SK-N-SH (cell line): Measurements from ENCODE around the gene CROT. TPM values are rescaled to one million over a fixed set of nuclear protein-coding genes. Genes with fewer than 3 reads are reported as not detected.

Experiments
- CTCF ChIA-PET: fragments of 300-600, 350-600 bp; formaldehyde crosslinking; extraction: SDS; loops from one replicate; lab custom pipeline; 2021; lab: Yijun Ruan, JAX
- POLR2A ChIA-PET: fragments of 350-600 bp; sonication (Branson Sonifier 250); formaldehyde crosslinking; extraction: SDS; loops from one replicate; lab custom pipeline; 2020; ENCODE audit warnings: antibody characterized with exemption, inconsistent platforms; lab: Yijun Ruan, JAX
- DNase-seq: peaks from one replicate; pipeline ENCODE4 v3.0.0; 2012
- H2AFZ ChIP-seq: fragments of 200-600 bp; sonication (generic); 2 replicates; pipeline ENCODE4 v1.8.1; 2016; ENCODE audit warnings: antibody characterized with exemption, mild to moderate bottlenecking, low read depth
- H3F3A ChIP-seq: fragments of 200-600 bp; sonication (generic); replicated peaks from 2 replicates; pipeline ENCODE3; 2016; ENCODE audit warnings: antibody characterized with exemption, mild to moderate bottlenecking; ENCODE audit not compliant: insufficient read depth
- H3K27ac ChIP-seq, 2 experiments: fragments of 200-500 bp in 1 of 2; fragments of 200-600 bp in 1 of 2; sonication (Bioruptor generic) in 1 of 2; sonication (generic), shearing (Covaris generic) in 1 of 2; 2 replicates each; pipeline versions ENCODE4 v1.5.1 to v1.6.1; 2014 to 2016; ENCODE audit warnings: low read depth in 2 of 2, inconsistent platforms in 1 of 2, low read length in 1 of 2, mild to moderate bottlenecking in 1 of 2, mixed read lengths in 1 of 2
- H3K27me3 ChIP-seq: fragments of 200-600 bp; sonication (generic), shearing (Covaris generic); 2 replicates; pipeline ENCODE4 v1.6.1; 2016; ENCODE audit warnings: mixed run types; ENCODE audit not compliant: insufficient read depth
- H3K36me3 ChIP-seq, 2 experiments: fragments of 200-500 bp in 1 of 2; fragments of 200-600 bp in 1 of 2; sonication (Bioruptor generic) in 1 of 2; sonication (generic) in 1 of 2; replicated peaks in 1 of 2; 2 replicates each; pipeline versions ENCODE3 to v1.5.1; 2014 to 2016; ENCODE audit warnings: low read length in 1 of 2, mild to moderate bottlenecking in 1 of 2; ENCODE audit not compliant: insufficient read depth in 2 of 2, control insufficient read depth in 1 of 2
- H3K4me1 ChIP-seq, 2 experiments: fragments of 200-500 bp in 1 of 2; fragments of 200-600 bp in 1 of 2; sonication (Bioruptor generic) in 1 of 2; sonication (generic), shearing (Covaris generic) in 1 of 2; 2 replicates each; pipeline versions ENCODE4 v1.5.1 to v1.6.1; 2014 to 2016; ENCODE audit warnings: low read depth in 1 of 2, low read length in 1 of 2, mixed run types in 1 of 2; ENCODE audit not compliant: insufficient read depth in 2 of 2, control insufficient read depth in 1 of 2
- H3K4me2 ChIP-seq: fragments of 200-600 bp; sonication (generic), shearing (Covaris generic); 2 replicates; pipeline ENCODE4 v1.6.1; 2017; ENCODE audit warnings: mixed run types
- H3K4me3 ChIP-seq, 2 experiments: fragments of 200-500 bp in 1 of 2; fragments of 200-600 bp in 1 of 2; sonication (Bioruptor generic) in 1 of 2; sonication (generic), shearing (Covaris generic) in 1 of 2; 2 replicates each; pipeline versions ENCODE4 v1.5.1 to v1.8.1; 2014 to 2016; ENCODE audit warnings: low read depth in 2 of 2, inconsistent platforms in 1 of 2, low read length in 1 of 2, mild to moderate bottlenecking in 1 of 2, mixed read lengths in 1 of 2, moderate library complexity in 1 of 2
- H3K79me2 ChIP-seq: fragments of 200-600 bp; sonication (generic); 2 replicates; pipeline ENCODE4 v1.8.1; 2017; ENCODE audit warnings: mild to moderate bottlenecking; ENCODE audit not compliant: insufficient read depth
- H3K9ac ChIP-seq: fragments of 200-600 bp; sonication (generic); 2 replicates; pipeline ENCODE4 v1.6.1; 2017; ENCODE audit warnings: mixed run types
- H3K9me2 ChIP-seq: fragments of 200-600 bp; sonication (generic); 2 replicates; pipeline ENCODE4 v1.6.1; 2017; ENCODE audit warnings: mixed run types
- H3K9me3 ChIP-seq: fragments of 200-600 bp; sonication (generic); 2 replicates; pipeline ENCODE4 v1.6.1; 2017; ENCODE audit warnings: mixed run types, mild to moderate bottlenecking, moderate library complexity
- H4K20me1 ChIP-seq: fragments of 200-600 bp; sonication (generic); 2 replicates; pipeline ENCODE4 v1.6.1; 2017; ENCODE audit warnings: mild to moderate bottlenecking, mixed run types; ENCODE audit not compliant: insufficient read depth
- EP300 ChIP-seq, 2 experiments: IDR thresholded peaks; 2 replicates each; pipeline versions ENCODE4 v1.4.0 to v1.6.1; 2012; ENCODE audit warnings: borderline replicate concordance in 1 of 2, low read depth in 1 of 2, low read length in 1 of 2
- FOSL2 ChIP-seq: IDR thresholded peaks from 2 replicates; pipeline ENCODE4 v1.4.0; 2012; ENCODE audit warnings: low read depth, mild to moderate bottlenecking, moderate library complexity, borderline replicate concordance
- FOXJ3 ChIP-seq: sonication (generic); formaldehyde crosslinking; IDR thresholded peaks from 2 replicates; pipeline ENCODE4 v1.5.1; 2020; ENCODE audit warnings: mild to moderate bottlenecking, missing genetic modification reagents
- GATA2 ChIP-seq: sonication (generic); formaldehyde crosslinking; IDR thresholded peaks from 2 replicates; pipeline ENCODE4 v1.5.0; 2020; ENCODE audit warnings: mild to moderate bottlenecking, missing genetic modification reagents
- RFX5 ChIP-seq: IDR thresholded peaks from 2 replicates; pipeline ENCODE4 v1.6.1; 2012; ENCODE audit warnings: mild to moderate bottlenecking, improper control_type of control experiment, low read length
- SIN3A ChIP-seq: IDR thresholded peaks from 2 replicates; pipeline ENCODE4 v1.6.1; 2012; ENCODE audit warnings: low read depth, mild to moderate bottlenecking, low read length, moderate library complexity, borderline replicate concordance
- TEAD4 ChIP-seq: IDR thresholded peaks from 2 replicates; pipeline ENCODE4 v1.4.0; 2012; ENCODE audit warnings: mild to moderate bottlenecking, borderline replicate concordance; ENCODE audit not compliant: insufficient read depth
- YY1 ChIP-seq: IDR thresholded peaks from 2 replicates; pipeline ENCODE4 v1.4.0; 2012; ENCODE audit warnings: low read depth, mild to moderate bottlenecking
- whole genome bisulfite sequencing: methylation state at CpG from one replicate; pipeline ENCODE4 v1.1.6; 2017; ENCODE audit warnings: low lambda C conversion rate; 5-methylcytosine and 5-hydroxymethylcytosine counted together
- polyA plus RNA-seq, 3 experiments: library from polyadenylated mRNA; depleted of rRNA; stranded (reverse); fragments of >200 nt; gene quantifications; 2 replicates each; pipeline ENCODE4 v1.2.3, GENCODE V29; 2012
- TF ChIP-seq, protein P1 (sequence below): fragments of 150-350 bp; IDR thresholded peaks from 2 replicates; pipeline ENCODE4 v1.6.1; 2016; ENCODE audit warnings: mild to moderate bottlenecking, low read depth, low read length
- TF ChIP-seq, protein P2 (sequence below): IDR thresholded peaks from 2 replicates; pipeline ENCODE4; 2012
- TF ChIP-seq, protein P3 (sequence below): IDR thresholded peaks from 2 replicates; pipeline ENCODE4 v1.4.0; 2012; ENCODE audit warnings: low read depth, borderline replicate concordance

The CROT gene
- polyA plus RNA-seq, 1 of the 3 experiments (the other 2 are of a cell fraction) = 7.9 TPM

DNA sequence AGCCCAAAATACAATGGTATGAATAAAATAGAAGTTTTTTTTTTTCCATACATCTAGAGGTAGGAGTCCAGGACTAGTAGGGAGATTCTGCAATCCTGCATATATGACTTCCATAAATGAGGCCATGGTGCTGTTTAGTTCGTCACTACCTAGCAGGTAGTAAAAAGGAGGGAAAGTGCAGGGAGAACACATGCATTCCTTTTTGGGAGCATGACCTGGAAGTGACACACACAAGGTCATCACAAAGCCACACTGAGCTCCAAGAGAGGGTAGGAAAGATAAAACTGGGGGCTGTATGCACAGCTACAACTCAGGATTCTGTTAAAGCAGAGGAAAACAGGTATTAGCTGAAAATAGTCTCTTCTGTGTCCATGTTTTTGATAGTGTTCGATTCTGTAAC is 2.2 kb downstream of the CROT start:
- TF ChIP-seq YY1 = no peak
- no peak for TF ChIP-seq FOXJ3
- no peak for TF ChIP-seq FOSL2
- no peak for TF ChIP-seq GATA2 (CRISPR knock-in tag)
- no peak for TF ChIP-seq EP300 (IDR thresholded peaks at IDR 0.05; ENCODE audit: borderline replicate concordance in 1 of 2, low read depth in 1 of 2, low read length in 1 of 2)
- TF ChIP-seq TEAD4 = no peak
- TF ChIP-seq, protein P1, sequence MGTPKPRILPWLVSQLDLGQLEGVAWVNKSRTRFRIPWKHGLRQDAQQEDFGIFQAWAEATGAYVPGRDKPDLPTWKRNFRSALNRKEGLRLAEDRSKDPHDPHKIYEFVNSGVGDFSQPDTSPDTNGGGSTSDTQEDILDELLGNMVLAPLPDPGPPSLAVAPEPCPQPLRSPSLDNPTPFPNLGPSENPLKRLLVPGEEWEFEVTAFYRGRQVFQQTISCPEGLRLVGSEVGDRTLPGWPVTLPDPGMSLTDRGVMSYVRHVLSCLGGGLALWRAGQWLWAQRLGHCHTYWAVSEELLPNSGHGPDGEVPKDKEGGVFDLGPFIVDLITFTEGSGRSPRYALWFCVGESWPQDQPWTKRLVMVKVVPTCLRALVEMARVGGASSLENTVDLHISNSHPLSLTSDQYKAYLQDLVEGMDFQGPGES = no peak
- TF ChIP-seq SIN3A = no peak
- TF ChIP-seq, protein P2, sequence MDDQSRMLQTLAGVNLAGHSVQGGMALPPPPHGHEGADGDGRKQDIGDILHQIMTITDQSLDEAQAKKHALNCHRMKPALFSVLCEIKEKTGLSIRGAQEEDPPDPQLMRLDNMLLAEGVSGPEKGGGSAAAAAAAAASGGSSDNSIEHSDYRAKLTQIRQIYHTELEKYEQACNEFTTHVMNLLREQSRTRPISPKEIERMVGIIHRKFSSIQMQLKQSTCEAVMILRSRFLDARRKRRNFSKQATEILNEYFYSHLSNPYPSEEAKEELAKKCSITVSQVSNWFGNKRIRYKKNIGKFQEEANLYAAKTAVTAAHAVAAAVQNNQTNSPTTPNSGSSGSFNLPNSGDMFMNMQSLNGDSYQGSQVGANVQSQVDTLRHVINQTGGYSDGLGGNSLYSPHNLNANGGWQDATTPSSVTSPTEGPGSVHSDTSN = no peak
- no peak for TF ChIP-seq RFX5
- Histone ChIP-seq H3K27me3 (no peaks in the 10 kb centered on the region), H2AFZ (no peak overlapping the region), H4K20me1 (no peaks in the 10 kb centered on the region), H3K36me3 (peaks cover 32 to 44% of the 10 kb centered on the region in 2 experiments), H3K4me3 (no peak overlapping the region), H3K79me2 (peaks cover 18% of the 10 kb centered on the region), H3K27ac (no peak overlapping the region), H3K9ac (no peak overlapping the region), H3F3A (peaks cover 17% of the 10 kb centered on the region), H3K4me1 (peaks cover 15 to 35% of the 10 kb centered on the region in 2 experiments; a peak in 3 of 4 replicates), H3K9me2 (no peaks in the 10 kb centered on the region), H3K4me2 (no peak overlapping the region), H3K9me3 (no peaks in the 10 kb centered on the region)
- CTCF ChIA-PET = interaction anchor here (0.9 to 2.5 kb wide), 3 partner anchors 9 to 68 kb away, joined by 3 to 13 read pairs (median 3); no protein-coding TSS in a partner anchor
- WGBS = 87% methylated on average over 2 of the region's 2 CpGs
- POLR2A ChIA-PET = no interaction called here
- DNase-seq = no peak

GRCh38 chr7:87354749-87355148 is 9.3 kb downstream of the CROT start:
- Histone ChIP-seq H3K36me3 (peaks cover 30 to 78% of the 10 kb centered on the region in 2 experiments), H3K9me2 (no peaks in the 10 kb centered on the region), H3K27me3 (no peaks in the 10 kb centered on the region), H3K9ac (no peak overlapping the region), H3K4me2 (no peak overlapping the region), H3K9me3 (peaks cover 15% of the 10 kb centered on the region), H3F3A (peaks cover 10% of the 10 kb centered on the region), H3K79me2 (no peaks in the 10 kb centered on the region), H3K4me3 (no peak overlapping the region), H2AFZ (no peak overlapping the region), H3K4me1 (peaks cover 0 to 4% of the 10 kb centered on the region in 2 experiments; a peak in 1 of 4 replicates), H4K20me1 (no peaks in the 10 kb centered on the region), H3K27ac (no peak overlapping the region)
- ChIA-PET POLR2A (no interaction called here), CTCF (interaction anchor here (0.8 to 1.5 kb wide), 2 partner anchors 8 to 42 kb away, joined by 3 to 4 read pairs; no protein-coding TSS in a partner anchor)
- WGBS = 69% methylated on average over 3 of the region's 3 CpGs
- DNase-seq = no peak
- TF ChIP-seq RFX5 (no peak), FOXJ3 (no peak), YY1 (peak; percentile 37; the same call in 1 of the 2 replicates)
- TF ChIP-seq, protein P3, sequence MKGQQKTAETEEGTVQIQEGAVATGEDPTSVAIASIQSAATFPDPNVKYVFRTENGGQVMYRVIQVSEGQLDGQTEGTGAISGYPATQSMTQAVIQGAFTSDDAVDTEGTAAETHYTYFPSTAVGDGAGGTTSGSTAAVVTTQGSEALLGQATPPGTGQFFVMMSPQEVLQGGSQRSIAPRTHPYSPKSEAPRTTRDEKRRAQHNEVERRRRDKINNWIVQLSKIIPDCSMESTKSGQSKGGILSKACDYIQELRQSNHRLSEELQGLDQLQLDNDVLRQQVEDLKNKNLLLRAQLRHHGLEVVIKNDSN = 0 out of 2 replicates have a peak, but pooled peaks have one; percentile 23
